Right forelimb (tissue), 1 donor: ENCODE results near the gene LIG3.
"Not testable (repeated sequence)": the region's sequence is repeated elsewhere in the genome, so short reads cannot be mapped to it uniquely, and the experiment has no call there.

ENCODE experiments used
- DNase-seq: peaks from one replicate; pipeline ENCODE4 v3.0.0-alpha.2; 2018

Gene LIG3

GRCh38 chr17:35000965-35001364 is 20.7 kb downstream of the LIG3 start:
- DNase-seq, result not testable (repeated sequence)

DNA sequence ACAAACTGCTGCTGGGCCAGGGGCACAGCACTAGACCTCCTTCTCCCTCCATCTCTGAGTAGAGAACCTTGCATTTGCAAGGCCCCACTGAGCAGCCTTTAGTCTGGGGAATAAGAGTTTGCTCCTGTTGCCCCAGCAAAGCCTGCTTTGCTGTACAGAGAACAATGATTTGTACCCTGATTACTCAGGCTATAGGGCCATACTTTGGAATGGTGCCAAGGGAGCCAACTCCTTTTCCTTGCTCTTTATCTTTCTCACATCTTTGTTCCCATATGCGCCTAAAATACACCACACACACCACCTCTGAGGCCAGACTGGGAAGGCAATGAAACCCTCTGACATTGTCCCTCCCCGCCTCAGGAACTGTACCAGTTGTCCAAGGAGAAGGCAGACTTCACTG is 21.2 kb downstream of the LIG3 start:
- no peak for DNase-seq

DNA sequence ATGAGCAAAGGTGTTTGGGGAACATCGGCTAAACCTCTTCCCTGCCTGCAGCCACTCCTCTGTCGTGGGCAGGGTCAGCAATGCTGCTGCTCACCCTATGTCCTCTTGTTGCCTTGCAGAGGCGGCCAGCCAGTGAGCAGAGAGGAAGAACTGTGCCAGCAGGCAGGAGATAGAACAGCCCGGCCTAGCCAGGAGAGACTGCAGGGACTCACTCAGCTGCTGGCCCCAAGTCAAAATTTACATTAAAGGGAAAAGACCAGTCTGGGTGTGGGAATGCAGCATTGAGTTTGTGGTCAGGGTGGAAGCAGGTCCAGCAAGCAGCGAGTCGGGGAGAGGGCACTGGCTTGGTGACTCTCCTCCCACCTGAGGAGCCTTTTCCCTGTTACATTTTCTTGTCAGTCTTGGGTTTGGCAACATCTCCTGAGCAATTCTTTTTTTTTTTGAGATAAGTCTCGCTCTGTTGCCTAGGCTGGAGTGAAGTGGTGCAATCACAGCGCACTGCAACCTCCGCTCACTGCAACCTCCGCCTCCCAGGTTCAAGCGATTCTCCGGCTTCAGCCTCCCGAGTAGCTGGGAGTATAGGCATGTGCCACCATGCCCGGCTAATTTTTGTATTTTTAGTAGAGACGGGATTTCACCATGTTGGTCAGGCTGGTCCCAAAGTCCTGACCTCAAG is 22.7 kb downstream of the LIG3 start:
- DNase-seq, result peak; percentile 55

GRCh38 chr17:35003778-35004177 is 23.5 kb downstream of the LIG3 start:
- no peak for DNase-seq

DNA sequence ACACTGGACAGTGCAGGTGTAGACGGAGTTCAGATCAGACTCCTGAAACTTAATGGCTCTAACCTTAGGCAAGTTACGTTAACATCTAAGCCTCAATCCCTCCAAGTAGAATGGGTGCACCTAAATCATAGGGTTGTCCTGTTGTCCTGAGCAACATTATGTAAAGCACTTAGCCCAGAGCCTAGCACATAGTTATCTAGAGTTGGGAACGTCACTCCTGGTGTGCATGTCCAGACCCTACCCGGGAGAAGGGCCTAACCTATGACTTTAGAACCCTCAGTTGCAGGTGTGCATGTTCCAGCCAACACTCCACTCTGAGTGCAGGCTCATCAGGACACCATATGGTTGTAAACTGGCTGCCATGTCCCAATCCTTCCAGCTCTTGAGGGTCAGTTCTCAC is 26.0 kb downstream of the LIG3 start:
- DNase-seq, result no peak

DNA sequence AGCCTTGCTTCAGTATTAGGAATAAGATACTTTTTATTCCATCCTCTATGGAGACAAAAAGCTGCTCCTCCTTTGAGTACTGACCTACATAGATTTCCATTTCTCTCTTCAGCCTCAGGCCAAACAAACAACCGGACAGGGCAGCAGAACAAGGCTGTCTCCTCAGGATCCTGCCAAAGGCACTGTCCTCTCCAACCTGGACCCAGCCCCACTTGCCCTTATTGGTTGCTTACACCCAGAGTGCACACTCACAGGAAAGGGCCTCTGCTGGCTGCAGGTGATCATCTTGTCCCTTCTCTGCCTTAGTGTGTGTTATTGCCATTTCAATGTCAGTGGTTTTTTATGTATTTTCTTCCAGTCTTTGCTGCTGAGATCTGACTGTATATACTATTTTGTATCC is 26.6 kb downstream of the LIG3 start:
- DNase-seq, result no peak

GRCh38 chr17:35010093-35010492 is 29.8 kb downstream of the LIG3 start:
- DNase-seq, result no peak

DNA sequence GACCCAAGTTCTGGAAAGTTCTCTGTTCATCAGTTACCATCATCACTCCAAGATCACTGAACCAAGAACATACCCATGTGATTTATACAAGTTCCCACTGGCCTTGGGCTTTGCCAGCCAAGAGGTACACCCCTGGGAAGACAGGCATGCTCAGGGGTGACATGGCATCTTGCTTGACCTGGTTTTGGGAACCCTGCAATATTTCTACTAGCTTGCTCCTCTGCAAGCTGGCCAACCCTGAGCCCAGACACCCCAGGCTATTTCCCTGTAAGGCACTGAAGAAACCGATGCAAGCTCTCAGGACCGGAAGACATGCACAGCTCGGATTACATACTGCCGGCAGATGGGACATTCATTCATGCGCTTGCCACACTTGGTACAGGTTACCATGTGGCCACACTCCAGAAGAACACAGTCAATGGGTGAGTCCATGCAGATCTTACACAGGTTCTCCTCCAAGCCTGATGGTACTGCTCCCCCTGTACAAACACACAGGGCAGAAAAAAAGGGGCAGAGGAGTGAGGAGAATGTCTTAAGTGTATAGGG is 31.4 kb downstream of the LIG3 start:
- DNase-seq, result no peak

- DNase-seq, result no peak
These were observed 36.1 kb downstream of the LIG3 start for GRCh38 chr17:35016369-35016768.

DNA sequence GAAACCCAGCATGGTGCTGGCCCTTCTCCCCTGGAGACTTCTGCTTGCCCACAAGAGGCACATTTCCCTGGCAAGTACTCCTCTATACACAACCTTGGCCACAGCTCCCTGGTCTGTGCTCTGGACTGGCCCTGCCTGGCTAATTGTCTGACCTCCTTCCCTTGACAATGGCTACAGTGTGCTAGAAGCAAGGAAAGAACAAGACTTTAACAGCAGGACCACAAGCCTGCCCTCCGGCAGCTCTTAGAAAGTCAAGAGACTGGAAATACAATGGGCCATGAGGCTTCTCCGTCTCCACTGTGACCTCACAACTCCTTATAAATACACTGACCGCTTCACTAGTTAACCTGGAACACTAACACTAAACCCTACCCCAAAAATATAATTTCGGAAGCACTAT is 36.7 kb downstream of the LIG3 start:
- DNase-seq, result no peak

DNA sequence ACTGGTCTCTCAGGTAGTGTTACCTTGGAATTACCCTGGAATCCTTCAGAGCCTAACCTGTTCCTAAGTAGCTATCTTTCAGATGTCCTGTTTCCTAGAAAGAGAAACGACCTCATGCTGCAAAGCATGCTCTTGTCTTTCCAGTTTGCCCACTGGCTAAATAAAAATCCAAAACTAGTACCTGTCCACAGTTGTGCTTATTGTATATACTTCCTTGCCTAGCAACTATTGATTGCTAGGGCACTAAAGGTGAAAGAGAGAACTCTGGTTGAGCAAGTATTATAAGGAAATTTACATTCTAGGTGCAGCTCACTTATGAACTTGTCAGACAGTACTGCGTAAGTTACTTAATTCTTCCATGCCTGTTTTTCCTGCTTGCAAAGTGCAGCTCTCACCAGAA is 38.5 kb downstream of the LIG3 start:
- DNase-seq, result no peak

DNA sequence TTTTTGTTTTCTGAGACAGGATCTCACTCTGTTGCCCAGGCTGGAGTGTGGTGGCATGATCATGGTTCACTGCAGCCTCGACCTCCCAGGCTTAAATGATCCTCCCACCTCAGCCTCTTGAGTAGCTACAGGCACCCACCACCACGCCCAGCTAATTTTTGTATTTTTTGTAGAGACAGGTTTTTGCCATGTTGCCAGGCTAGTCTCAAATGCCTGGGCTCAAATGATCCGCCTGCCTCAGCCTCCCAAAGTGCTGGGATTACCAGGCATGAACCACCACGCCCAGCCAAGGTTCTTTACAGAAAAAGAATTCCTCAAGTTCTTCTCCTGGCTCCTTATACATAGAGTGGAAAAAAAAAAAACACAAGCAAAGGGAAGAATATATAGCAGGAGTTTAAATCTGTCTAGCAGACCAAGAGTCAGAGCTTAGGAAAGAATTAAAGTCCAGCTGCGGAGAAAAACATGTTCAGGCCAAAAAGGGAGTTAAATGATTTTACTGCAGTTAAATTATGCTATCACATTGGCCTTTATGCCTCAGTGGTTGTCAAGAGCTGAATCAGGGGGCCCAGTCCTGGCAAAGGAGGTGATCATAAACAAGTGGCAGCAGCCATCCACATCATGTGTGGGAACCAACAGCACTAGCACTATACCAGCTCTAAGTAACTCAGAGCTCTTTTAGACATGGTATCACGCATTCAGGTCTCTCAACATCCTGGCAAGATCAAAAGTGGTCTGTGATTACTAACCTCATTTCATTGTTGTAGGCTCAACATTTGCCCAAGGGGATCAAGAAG is 39.3 kb downstream of the LIG3 start:
- no peak for DNase-seq

- DNase-seq, result no peak
These were observed 41.4 kb downstream of the LIG3 start for GRCh38 chr17:35021520-35022380.

- no peak for DNase-seq
These were observed 42.3 kb downstream of the LIG3 start for GRCh38 chr17:35022536-35023063.

DNA sequence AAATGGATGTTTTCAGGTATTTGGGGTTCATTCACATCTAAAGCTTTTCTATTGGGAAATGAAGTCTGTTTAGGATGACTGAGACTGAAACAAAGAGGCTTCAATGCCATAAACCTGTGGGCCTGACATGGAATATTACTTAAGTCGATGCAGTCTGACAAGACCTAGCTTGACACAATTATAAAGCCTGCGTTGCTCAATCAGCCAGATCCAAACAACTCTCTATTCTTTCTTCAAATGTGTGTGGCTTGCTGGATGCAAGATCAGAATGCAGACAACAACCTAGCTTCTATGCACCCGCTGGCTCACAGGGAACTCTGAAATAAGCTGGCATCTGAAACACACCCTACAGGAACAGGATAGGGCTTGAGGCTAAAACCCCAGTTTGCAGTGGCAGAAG is 43.2 kb downstream of the LIG3 start:
- DNase-seq, result no peak

GRCh38 chr17:35025541-35025940 is 45.2 kb downstream of the LIG3 start:
- no peak for DNase-seq

DNA sequence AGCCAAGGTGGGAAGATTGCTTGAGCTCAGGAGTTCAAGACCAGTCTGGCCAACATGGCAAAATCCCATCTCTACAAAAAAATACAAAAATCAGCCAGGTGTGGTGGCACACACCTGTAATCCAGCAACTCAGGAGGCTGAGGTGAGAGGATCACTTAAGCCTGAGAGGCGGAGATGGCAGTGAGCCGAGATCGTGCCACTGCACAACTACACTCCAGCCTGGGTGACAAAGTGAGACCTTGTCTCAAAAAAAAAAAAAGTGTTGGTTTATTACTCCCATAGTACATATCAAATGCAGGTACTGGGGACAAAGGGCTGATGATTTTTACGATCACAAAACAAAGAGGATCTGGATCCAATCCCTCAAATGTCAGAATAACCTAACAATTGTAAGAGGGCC is 47.8 kb downstream of the LIG3 start:
- DNase-seq, result not testable (repeated sequence)

DNA sequence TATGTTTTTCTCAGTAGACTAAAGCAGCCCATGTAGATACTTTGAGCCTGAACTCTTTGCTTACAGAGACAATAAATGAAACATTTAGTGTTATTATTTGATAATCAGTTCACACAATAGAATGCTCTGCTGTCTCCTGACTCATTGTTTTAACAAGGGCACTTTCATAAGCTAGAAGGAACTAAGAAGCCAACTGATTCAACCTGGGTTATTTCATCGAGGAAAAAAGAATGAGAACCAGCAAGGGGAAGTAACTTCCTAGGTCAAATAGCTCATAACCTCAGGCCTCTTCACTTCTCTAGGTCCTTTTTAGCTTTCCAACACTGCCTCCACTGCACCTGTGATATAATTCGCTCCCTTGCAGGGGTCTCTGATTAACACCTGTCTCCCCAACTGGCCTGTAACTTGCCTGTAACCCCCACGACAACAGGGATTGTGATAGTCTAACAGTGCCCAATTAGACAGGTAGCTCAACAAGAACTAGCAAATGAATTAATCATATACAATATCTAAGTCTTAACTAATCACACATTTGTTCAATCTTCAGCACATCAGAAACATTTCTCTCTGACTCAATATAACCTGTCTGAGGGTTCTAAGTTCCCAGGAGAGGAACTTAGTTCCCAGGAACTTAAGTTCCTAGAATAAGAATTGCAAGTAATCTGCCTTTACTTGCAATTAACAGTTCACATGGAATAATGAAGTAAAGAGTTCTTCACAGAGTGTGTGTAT is 48.4 kb downstream of the LIG3 start:
- DNase-seq, result no peak

DNA sequence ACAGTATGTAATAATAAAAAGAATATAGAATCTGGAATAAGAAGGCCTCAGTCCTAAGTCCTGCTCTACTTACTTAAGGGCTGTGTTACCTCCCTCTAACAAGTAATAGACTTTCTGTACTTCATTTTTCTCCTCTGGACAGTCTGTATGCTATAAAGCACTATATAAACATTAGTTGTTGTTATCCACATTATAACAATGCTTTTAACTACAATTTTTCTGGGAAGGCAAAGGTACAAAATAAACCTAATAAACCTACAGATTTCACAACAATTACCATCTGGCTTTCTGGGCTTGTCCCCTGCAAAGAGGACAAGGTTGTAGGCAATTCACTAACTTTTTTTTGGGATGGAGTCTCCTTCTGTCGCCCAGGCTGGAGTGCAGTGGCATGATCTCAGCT is 50.5 kb downstream of the LIG3 start:
- DNase-seq, result no peak

DNA sequence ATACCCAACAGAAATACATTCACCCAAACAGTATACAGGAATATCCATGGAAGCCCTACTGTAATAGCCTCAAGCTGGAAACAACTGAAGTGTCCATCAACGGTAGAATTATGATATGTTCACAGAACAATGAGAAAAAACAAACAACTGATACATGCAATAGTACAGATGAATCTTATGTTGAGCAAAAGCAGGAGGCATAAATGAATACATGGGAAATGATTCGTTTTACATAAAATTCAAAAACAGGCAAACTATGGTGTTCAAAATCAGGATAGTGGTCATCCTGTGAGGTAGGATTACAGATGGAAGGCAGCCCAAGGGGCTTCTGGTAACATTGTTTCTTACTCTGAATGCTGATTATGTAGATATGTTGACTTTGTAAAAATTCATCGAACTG is 58.1 kb downstream of the LIG3 start:
- DNase-seq, result no peak

- no peak for DNase-seq
These were observed 61.1 kb downstream of the LIG3 start for GRCh38 chr17:35041390-35041789.

DNA sequence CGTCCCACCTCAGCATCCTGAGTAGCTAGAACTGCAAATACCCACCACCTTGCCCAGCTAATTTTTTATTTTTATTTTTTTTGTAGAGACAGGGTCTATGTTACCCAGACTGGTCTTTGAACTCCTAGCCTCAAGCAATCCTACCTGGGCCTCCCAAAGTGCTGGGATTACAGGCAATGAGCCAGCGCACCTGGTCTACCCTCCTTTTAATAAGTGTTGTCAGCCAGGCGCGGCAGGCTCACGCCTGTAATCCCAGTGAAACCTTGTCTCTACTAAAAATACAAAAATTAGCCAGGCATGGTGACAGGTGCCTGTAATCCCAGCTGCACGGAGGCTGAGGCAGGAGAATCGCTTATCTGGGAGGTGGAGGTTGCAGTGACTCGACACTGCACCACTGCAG is 63.9 kb downstream of the LIG3 start:
- no peak for DNase-seq
